MCF 10A (cell line): ENCODE results near the gene MKRN2. TPM values are rescaled to one million over a fixed set of nuclear protein-coding genes. Genes with fewer than 3 reads are reported as not detected.

Experiments
- BruUV-seq: library from RNA; stranded (reverse); fragments of 400-500 nt; replicated peaks from 2 replicates; lab custom pipeline; 2021; lab: Mats Ljungman, UMichigan
- CTCF ChIA-PET: fragments of 300-600 bp; sonication (Branson Sonifier 250); formaldehyde crosslinking; extraction: SDS; loops from one replicate; lab custom pipeline; 2021; ENCODE audit warnings: antibody characterized with exemption, inconsistent platforms; lab: Yijun Ruan, JAX
- POLR2A ChIA-PET: fragments of 300-600, 350-650 bp; sonication (Branson Sonifier 250); formaldehyde crosslinking; extraction: SDS; loops from one replicate; lab custom pipeline; 2020; ENCODE audit warnings: antibody characterized with exemption, inconsistent platforms; lab: Yijun Ruan, JAX
- DNase-seq: peaks from one replicate; pipeline ENCODE4 v3.0.0-alpha.2; 2018; ENCODE audit not compliant: unreplicated experiment
- H3K27ac Mint-ChIP-seq: one replicate; pipeline ENCODE4 v1.8.0; 2022; ENCODE audit warnings: mild to moderate bottlenecking, low read depth, mixed read lengths; ENCODE audit not compliant: unreplicated experiment
- H3K27me3 Mint-ChIP-seq: one replicate; pipeline ENCODE4 v1.8.0; 2022; ENCODE audit warnings: mixed read lengths; ENCODE audit not compliant: insufficient read depth, unreplicated experiment
- H3K36me3 Mint-ChIP-seq: one replicate; pipeline ENCODE4 v1.8.0; 2022; ENCODE audit warnings: mild to moderate bottlenecking, moderate library complexity, mixed read lengths; ENCODE audit not compliant: insufficient read depth, unreplicated experiment
- H3K4me1 Mint-ChIP-seq: one replicate; pipeline ENCODE4 v1.8.0; 2022; ENCODE audit warnings: mixed read lengths; ENCODE audit not compliant: insufficient read depth, unreplicated experiment
- H3K4me3 Mint-ChIP-seq: one replicate; pipeline ENCODE4 v1.8.0; 2022; ENCODE audit warnings: mild to moderate bottlenecking, moderate library complexity, mixed read lengths; ENCODE audit not compliant: unreplicated experiment
- H3K9me3 Mint-ChIP-seq: one replicate; pipeline ENCODE4 v1.8.0; 2022; ENCODE audit warnings: mixed read lengths; ENCODE audit not compliant: unreplicated experiment
- CTCF ChIP-seq: fragments of 200-600 bp; IDR thresholded peaks from one replicate; pipeline ENCODE4 v1.8.0; 2022; ENCODE audit warnings: antibody characterized with exemption, mild to moderate bottlenecking; ENCODE audit not compliant: unreplicated experiment
- intact Hi-C: fragments of 100-400 bp; cut with micrococcal nuclease; formaldehyde crosslinking; loops from 2 replicates; pipeline ENCODE4 v1.14.1; 2022
- total RNA-seq: library from RNA; stranded (reverse); gene quantifications from 2 replicates; pipeline ENCODE4 v1.2.3, GENCODE V29; 2022

The MKRN2 gene
- total RNA-seq, 1 experiment from 2014 or later, result 25.6 TPM

GRCh38 chr3:12516873-12517272 is 40.0 kb upstream of the MKRN2 start:
- ChIA-PET CTCF (no interaction called here), POLR2A (interaction anchor here (3.2 kb wide), 1 partner anchor 9 kb away, joined by 14 read pairs; no protein-coding TSS in a partner anchor)
- Mint-ChIP-seq H3K27me3 (no peaks in the 10 kb centered on the region), H3K27ac (no peak overlapping the region), H3K4me1 (no peaks in the 10 kb centered on the region), H3K4me3 (no peak overlapping the region), H3K36me3 (peaks cover 56% of the 10 kb centered on the region), H3K9me3 (no peaks in the 10 kb centered on the region)
- intact Hi-C loops, result no loop called here
- TF ChIP-seq CTCF, result no peak
- BruUV-seq, result no TSS peak
- no peak for DNase-seq

- no TSS peak for BruUV-seq
- no peak overlapping the region for H3K4me3 Mint-ChIP-seq
- peaks cover 62% of the 10 kb centered on the region for H3K36me3 Mint-ChIP-seq
- TF ChIP-seq CTCF, result no peak
- intact Hi-C loops, result no loop called here
- ChIA-PET POLR2A (interaction anchor here (0.6 to 3.2 kb wide), 2 partner anchors 9 to 10 kb away, joined by 3 to 14 read pairs; no protein-coding TSS in a partner anchor), CTCF (no interaction called here)
- H3K4me1 Mint-ChIP-seq, result no peaks in the 10 kb centered on the region
- H3K9me3 Mint-ChIP-seq, result no peaks in the 10 kb centered on the region
- DNase-seq, result no peak
- no peaks in the 10 kb centered on the region for H3K27me3 Mint-ChIP-seq
- peak overlapping the region; percentile 39 for H3K27ac Mint-ChIP-seq
Measured at GRCh38 chr3:12518261-12519028, 38.4 kb upstream of the MKRN2 start.

- no peak overlapping the region for H3K4me3 Mint-ChIP-seq
- no peak for TF ChIP-seq CTCF
- POLR2A ChIA-PET, result interaction anchor here (1.5 to 2.6 kb wide), 2 partner anchors 13 to 24 kb away, joined by 3 to 13 read pairs; partner anchors contain the start of gene MKRN2OS
- BruUV-seq, result no TSS peak
- intact Hi-C loops, result no loop called here
- H3K36me3 Mint-ChIP-seq, result peaks cover 73% of the 10 kb centered on the region
- H3K27me3 Mint-ChIP-seq, result no peaks in the 10 kb centered on the region
- H3K27ac Mint-ChIP-seq, result no peak overlapping the region
- DNase-seq, result no peak
- CTCF ChIA-PET, result interaction anchor here (1.7 kb wide), 1 partner anchor 10 kb away, joined by 4 read pairs; no protein-coding TSS in a partner anchor
- H3K9me3 Mint-ChIP-seq, result no peaks in the 10 kb centered on the region
- no peaks in the 10 kb centered on the region for H3K4me1 Mint-ChIP-seq
Measured at GRCh38 chr3:12521010-12521409, 35.9 kb upstream of the MKRN2 start.

- no peaks in the 10 kb centered on the region for H3K27me3 Mint-ChIP-seq
- H3K4me1 Mint-ChIP-seq, result no peaks in the 10 kb centered on the region
- no peaks in the 10 kb centered on the region for H3K9me3 Mint-ChIP-seq
- no peak for DNase-seq
- H3K4me3 Mint-ChIP-seq, result no peak overlapping the region
- no peak for TF ChIP-seq CTCF
- H3K36me3 Mint-ChIP-seq, result peaks cover 82% of the 10 kb centered on the region
- POLR2A ChIA-PET, result interaction anchor here (0.6 to 1.4 kb wide), 5 partner anchors 9 to 882 kb away, joined by 3 to 5 read pairs (median 4); partner anchors contain the start of gene MKRN2OS
- no TSS peak for BruUV-seq
- no peak overlapping the region for H3K27ac Mint-ChIP-seq
- intact Hi-C loops, result no loop called here
- CTCF ChIA-PET, result no interaction called here
Measured at GRCh38 chr3:12522721-12523120, 34.2 kb upstream of the MKRN2 start.
